ENCODE results near the gene SMG5. TPM values are rescaled to one million over a fixed set of nuclear protein-coding genes. Genes with fewer than 3 reads are reported as not detected.

Gene SMG5
- polyA plus RNA-seq, 1 experiment = 32.6 TPM

- ChIA-PET CTCF (interaction anchor here (0.8 to 2.5 kb wide), 2 partner anchors 13 to 114 kb away, joined by 3 to 5 read pairs; no protein-coding TSS in a partner anchor), POLR2A (no interaction called here)
- H3K27me3 ChIP-seq (ENCODE audit: control insufficient read depth, insufficient read depth, low read length) = no peaks in the 10 kb centered on the region
- no peak for TF ChIP-seq CTCF (IDR thresholded peaks at IDR 0.05; ENCODE audit: insufficient read depth, low read depth, low read length)
- no peak overlapping the region for H3K4me3 ChIP-seq (ENCODE audit: low read depth, low read length)
- peaks cover 13% of the 10 kb centered on the region for H3K36me3 ChIP-seq (ENCODE audit: control insufficient read depth, insufficient read depth, low read length)
- DNase-seq (ENCODE audit: low read depth) = no peak
Observed at GRCh38 chr1:156211243-156211642, 71.4 kb downstream of the SMG5 start.

- Histone ChIP-seq H3K27me3 (ENCODE audit: control insufficient read depth, insufficient read depth, low read length) (no peaks in the 10 kb centered on the region), H3K4me3 (ENCODE audit: low read depth, low read length) (no peak overlapping the region), H3K36me3 (ENCODE audit: control insufficient read depth, insufficient read depth, low read length) (peaks cover 12% of the 10 kb centered on the region)
- no peak for TF ChIP-seq CTCF (IDR thresholded peaks at IDR 0.05; ENCODE audit: insufficient read depth, low read depth, low read length)
- CTCF ChIA-PET = interaction anchor here (1.1 kb wide), 1 partner anchor 115 kb away, joined by 3 read pairs; no protein-coding TSS in a partner anchor
- POLR2A ChIA-PET = no interaction called here
- no peak for DNase-seq (ENCODE audit: low read depth)
Observed at GRCh38 chr1:156204686-156205085, 77.9 kb downstream of the SMG5 start.

GRCh38 chr1:156203331-156203730, 79.3 kb downstream of the SMG5 start:
- H3K36me3 ChIP-seq (ENCODE audit: control insufficient read depth, insufficient read depth, low read length) = peaks cover 9% of the 10 kb centered on the region
- CTCF ChIA-PET = interaction anchor here (0.9 kb wide), 1 partner anchor 75 kb away, joined by 3 read pairs; no protein-coding TSS in a partner anchor
- DNase-seq (ENCODE audit: low read depth) = no peak
- H3K27me3 ChIP-seq (ENCODE audit: control insufficient read depth, insufficient read depth, low read length) = no peaks in the 10 kb centered on the region
- POLR2A ChIA-PET = no interaction called here
- H3K4me3 ChIP-seq (ENCODE audit: low read depth, low read length) = no peak overlapping the region
- TF ChIP-seq CTCF (IDR thresholded peaks at IDR 0.05; ENCODE audit: insufficient read depth, low read depth, low read length) = no peak

GRCh38 chr1:156200044-156200443, 82.6 kb downstream of the SMG5 start:
- POLR2A ChIA-PET = interaction anchor here (0.6 to 1.0 kb wide), 2 partner anchors 12 to 86 kb away, joined by 7 to 13 read pairs; partner anchors contain the start of gene PMF1
- TF ChIP-seq CTCF (IDR thresholded peaks at IDR 0.05; ENCODE audit: insufficient read depth, low read depth, low read length) = no peak
- DNase-seq (ENCODE audit: low read depth) = no peak
- peaks cover 9% of the 10 kb centered on the region for H3K36me3 ChIP-seq (ENCODE audit: control insufficient read depth, insufficient read depth, low read length)
- H3K4me3 ChIP-seq (ENCODE audit: low read depth, low read length) = no peak overlapping the region
- CTCF ChIA-PET = interaction anchor here (1.3 kb wide), 1 partner anchor 54 kb away, joined by 4 read pairs; no protein-coding TSS in a partner anchor
- no peaks in the 10 kb centered on the region for H3K27me3 ChIP-seq (ENCODE audit: control insufficient read depth, insufficient read depth, low read length)

Other genes with a start within 250 kb of the SMG5 start
- gene UBQLN4, start 229.0 kb downstream of the SMG5 start, polyA plus RNA-seq (2011; rRNA removed) = 25.7 and 28.3 TPM in 2 replicates
- gene LAMTOR2, start 228.0 kb downstream of the SMG5 start, polyA plus RNA-seq (2011; rRNA removed) = 60.0 and 77.4 TPM in 2 replicates
- gene RAB25, start 221.7 kb downstream of the SMG5 start, polyA plus RNA-seq (2011; rRNA removed) = not detected in 2 replicates
- 1.9 TPM in 2 replicates for gene MEX3A, start 200.4 kb downstream of the SMG5 start, polyA plus RNA-seq (2011; rRNA removed)
- 537 and 840 TPM in 2 replicates for gene LMNA, start 168.1 kb downstream of the SMG5 start, polyA plus RNA-seq (2011; rRNA removed)
- 0.49 and 0.77 TPM in 2 replicates for gene SEMA4A, start 129.2 kb downstream of the SMG5 start, polyA plus RNA-seq (2011; rRNA removed)
- 21.4 and 25.8 TPM in 2 replicates for gene SLC25A44, start 88.7 kb downstream of the SMG5 start, polyA plus RNA-seq (2011; rRNA removed)
- 55.0 and 73.1 TPM in 2 replicates for gene PMF1, start 69.8 kb downstream of the SMG5 start, polyA plus RNA-seq (2011; rRNA removed)
- 0.26 and 0.50 TPM in 2 replicates for gene BGLAP, start 40.6 kb downstream of the SMG5 start, polyA plus RNA-seq (2011; rRNA removed)
- gene PAQR6, start 34.8 kb downstream of the SMG5 start, polyA plus RNA-seq (2011; rRNA removed) = 0.06 and 0.18 TPM in 2 replicates
- gene TMEM79, start 1.5 kb upstream of the SMG5 start, polyA plus RNA-seq (2011; rRNA removed) = 2.3 and 3.3 TPM in 2 replicates
- 31.9 and 41.1 TPM in 2 replicates for gene GLMP, start 12.9 kb upstream of the SMG5 start, polyA plus RNA-seq (2011; rRNA removed)
- gene VHLL, start 16.5 kb upstream of the SMG5 start, polyA plus RNA-seq (2011; rRNA removed) = not detected in 2 replicates
- gene CCT3, start 55.5 kb upstream of the SMG5 start, polyA plus RNA-seq (2011; rRNA removed) = 275 and 299 TPM in 2 replicates
- 0.52 and 0.59 TPM in 2 replicates for gene TSACC, start 55.7 kb upstream of the SMG5 start, polyA plus RNA-seq (2011; rRNA removed)
- not detected in 2 replicates for gene RHBG, start 86.4 kb upstream of the SMG5 start, polyA plus RNA-seq (2011; rRNA removed)
- gene MEF2D, start 217.9 kb upstream of the SMG5 start, polyA plus RNA-seq (2011; rRNA removed) = 11.7 and 15.1 TPM in 2 replicates